ENCODE results near the gene LASP1. TPM values are rescaled to one million over a fixed set of nuclear protein-coding genes. Genes with fewer than 3 reads are reported as not detected.

LASP1 gene
- total RNA-seq, 1 experiment from 2014 or later, result 68.1 TPM

- no peaks in the 10 kb centered on the region for H3K27me3 Mint-ChIP-seq (ENCODE audit: insufficient read depth, unreplicated experiment)
- H3K9me3 Mint-ChIP-seq (ENCODE audit: unreplicated experiment), result no peaks in the 10 kb centered on the region
- POLR2A ChIA-PET, result no interaction called here
- H3K4me3 Mint-ChIP-seq (ENCODE audit: unreplicated experiment), result no peak overlapping the region
- H3K4me1 Mint-ChIP-seq (ENCODE audit: insufficient read depth, unreplicated experiment), result no peaks in the 10 kb centered on the region
- intact Hi-C loops (cut with micrococcal nuclease), result no loop called here
- no peak for TF ChIP-seq CTCF (IDR thresholded peaks at IDR 0.05; ENCODE audit: unreplicated experiment)
- no TSS peak for BruUV-seq (replicated peaks)
- CTCF ChIA-PET, result no interaction called here
- peak overlapping the region; percentile 77 for H3K27ac Mint-ChIP-seq (ENCODE audit: low read depth, unreplicated experiment)
- peaks cover 55% of the 10 kb centered on the region for H3K36me3 Mint-ChIP-seq (ENCODE audit: insufficient read depth, unreplicated experiment)
- DNase-seq (ENCODE audit: unreplicated experiment), result no peak
Observed at GRCh38 chr17:38889745-38890409, 20.0 kb downstream of the LASP1 start.

- ChIA-PET POLR2A (no interaction called here), CTCF (no interaction called here)
- Mint-ChIP-seq H3K27ac (ENCODE audit: low read depth, unreplicated experiment) (no peak overlapping the region), H3K9me3 (ENCODE audit: unreplicated experiment) (no peaks in the 10 kb centered on the region), H3K4me1 (ENCODE audit: insufficient read depth, unreplicated experiment) (no peaks in the 10 kb centered on the region), H3K4me3 (ENCODE audit: unreplicated experiment) (no peak overlapping the region), H3K27me3 (ENCODE audit: insufficient read depth, unreplicated experiment) (no peaks in the 10 kb centered on the region), H3K36me3 (ENCODE audit: insufficient read depth, unreplicated experiment) (peaks cover 51% of the 10 kb centered on the region)
- BruUV-seq (replicated peaks), result no TSS peak
- intact Hi-C loops (cut with micrococcal nuclease), result no loop called here
- TF ChIP-seq CTCF (IDR thresholded peaks at IDR 0.05; ENCODE audit: unreplicated experiment), result no peak
- no peak for DNase-seq (ENCODE audit: unreplicated experiment)
Observed at GRCh38 chr17:38890410-38890746, 20.5 kb downstream of the LASP1 start.

- peaks cover 48% of the 10 kb centered on the region for H3K36me3 Mint-ChIP-seq (ENCODE audit: insufficient read depth, unreplicated experiment)
- CTCF ChIA-PET, result interaction anchor here (0.7 kb wide), 1 partner anchor 1527 kb away, joined by 3 read pairs; no protein-coding TSS in a partner anchor
Observed at GRCh38 chr17:38891441-38891840, 21.6 kb downstream of the LASP1 start.

GRCh38 chr17:38892083-38892482 lies 22.2 kb downstream of the LASP1 start:
- CTCF ChIA-PET, result no interaction called here
- BruUV-seq (replicated peaks), result no TSS peak
- POLR2A ChIA-PET, result no interaction called here
- Mint-ChIP-seq H3K36me3 (ENCODE audit: insufficient read depth, unreplicated experiment) (peaks cover 48% of the 10 kb centered on the region), H3K27ac (ENCODE audit: low read depth, unreplicated experiment) (no peak overlapping the region), H3K9me3 (ENCODE audit: unreplicated experiment) (no peaks in the 10 kb centered on the region), H3K4me1 (ENCODE audit: insufficient read depth, unreplicated experiment) (no peaks in the 10 kb centered on the region), H3K4me3 (ENCODE audit: unreplicated experiment) (no peak overlapping the region), H3K27me3 (ENCODE audit: insufficient read depth, unreplicated experiment) (no peaks in the 10 kb centered on the region)
- no peak for DNase-seq (ENCODE audit: unreplicated experiment)
- TF ChIP-seq CTCF (IDR thresholded peaks at IDR 0.05; ENCODE audit: unreplicated experiment), result no peak
- intact Hi-C loops (cut with micrococcal nuclease), result no loop called here

More at GRCh38 chr17:38891441-38891840, 21.6 kb downstream of the LASP1 start:
- POLR2A ChIA-PET, result no interaction called here
- no peak overlapping the region for H3K4me3 Mint-ChIP-seq (ENCODE audit: unreplicated experiment)
- intact Hi-C loops (cut with micrococcal nuclease), result no loop called here
- no peaks in the 10 kb centered on the region for H3K27me3 Mint-ChIP-seq (ENCODE audit: insufficient read depth, unreplicated experiment)
- no peak overlapping the region for H3K27ac Mint-ChIP-seq (ENCODE audit: low read depth, unreplicated experiment)
- no peaks in the 10 kb centered on the region for H3K9me3 Mint-ChIP-seq (ENCODE audit: unreplicated experiment)
- no peaks in the 10 kb centered on the region for H3K4me1 Mint-ChIP-seq (ENCODE audit: insufficient read depth, unreplicated experiment)
- no peak for DNase-seq (ENCODE audit: unreplicated experiment)
- no peak for TF ChIP-seq CTCF (IDR thresholded peaks at IDR 0.05; ENCODE audit: unreplicated experiment)
- BruUV-seq (replicated peaks), result no TSS peak

All from MCF 10A (cell line).